Erythroblast (primary cell): Measurements from ENCODE around the gene KLF2.
"Not testable (repeated sequence)": the region's sequence is repeated elsewhere in the genome, so short reads cannot be mapped to it uniquely, and the experiment has no call there.

Source experiments
- DNase-seq, 2 experiments: peaks; one replicate each; lab custom pipeline; 2025; lab: John Stamatoyannopoulos, UW
- GATA1 ChIP-seq: IDR thresholded peaks from 2 replicates; pipeline ENCODE4 v1.6.1; 2011; ENCODE audit warnings: low read depth, mild to moderate bottlenecking, control low read depth, low read length, moderate library complexity
- POLR2A ChIP-seq: IDR thresholded peaks from 2 replicates; pipeline ENCODE4 v1.6.1; 2011; ENCODE audit warnings: mild to moderate bottlenecking, low read length

The KLF2 gene

DNA sequence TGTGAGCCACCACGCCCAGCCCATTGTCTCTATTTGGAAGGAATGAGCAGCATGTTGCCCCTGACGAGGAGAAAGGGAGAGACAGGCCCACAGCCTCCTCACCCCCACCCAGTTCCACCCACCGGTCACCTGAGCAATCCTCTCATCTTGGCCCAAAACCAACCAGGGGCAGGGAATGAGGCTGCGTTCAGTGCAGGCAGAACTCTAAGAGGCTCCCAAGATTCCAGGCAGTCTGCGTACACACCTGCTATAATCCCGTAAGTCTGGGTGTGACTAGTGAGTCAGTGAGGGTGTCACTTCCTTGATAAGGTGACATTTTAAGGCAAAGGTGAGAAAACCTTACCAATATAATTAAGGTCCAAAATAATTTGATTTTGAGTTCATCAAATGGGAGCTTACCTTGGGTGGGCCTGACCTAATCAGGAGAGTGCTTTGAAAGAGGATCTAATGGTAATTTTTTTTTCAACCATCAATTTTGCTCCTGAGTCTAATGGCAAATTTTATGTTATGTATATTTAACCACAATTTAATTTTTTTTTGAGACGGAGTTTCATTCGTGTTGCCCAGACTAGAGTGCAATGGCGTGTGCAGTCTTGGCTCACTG, 26.9 kb upstream of the KLF2 start:
- TF ChIP-seq GATA1, result no peak
- no peak for TF ChIP-seq POLR2A

DNA sequence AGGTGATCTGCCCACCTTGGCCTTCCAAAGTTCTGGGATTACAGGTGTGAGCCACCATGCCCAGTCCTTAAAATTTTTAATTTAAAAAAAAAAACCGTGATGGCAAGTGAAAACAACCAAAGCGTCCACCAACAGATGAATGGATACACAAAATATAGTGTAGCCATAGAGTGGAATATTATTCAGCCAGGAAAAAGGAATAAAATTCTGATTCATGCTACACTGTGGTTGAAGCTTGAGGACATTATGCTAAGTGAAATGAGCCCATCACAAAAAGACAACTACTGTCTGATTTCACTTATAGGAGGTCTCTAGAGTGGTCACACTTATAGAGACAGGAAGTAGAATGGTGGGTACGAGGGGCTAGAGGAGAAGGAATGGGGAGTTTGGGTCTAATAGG, 26.3 kb upstream of the KLF2 start:
- no peak for DNase-seq
- TF ChIP-seq POLR2A, result no peak

More for the DNA sequence above, 26.9 kb upstream of the KLF2 start:
- DNase-seq, result no peak

DNA sequence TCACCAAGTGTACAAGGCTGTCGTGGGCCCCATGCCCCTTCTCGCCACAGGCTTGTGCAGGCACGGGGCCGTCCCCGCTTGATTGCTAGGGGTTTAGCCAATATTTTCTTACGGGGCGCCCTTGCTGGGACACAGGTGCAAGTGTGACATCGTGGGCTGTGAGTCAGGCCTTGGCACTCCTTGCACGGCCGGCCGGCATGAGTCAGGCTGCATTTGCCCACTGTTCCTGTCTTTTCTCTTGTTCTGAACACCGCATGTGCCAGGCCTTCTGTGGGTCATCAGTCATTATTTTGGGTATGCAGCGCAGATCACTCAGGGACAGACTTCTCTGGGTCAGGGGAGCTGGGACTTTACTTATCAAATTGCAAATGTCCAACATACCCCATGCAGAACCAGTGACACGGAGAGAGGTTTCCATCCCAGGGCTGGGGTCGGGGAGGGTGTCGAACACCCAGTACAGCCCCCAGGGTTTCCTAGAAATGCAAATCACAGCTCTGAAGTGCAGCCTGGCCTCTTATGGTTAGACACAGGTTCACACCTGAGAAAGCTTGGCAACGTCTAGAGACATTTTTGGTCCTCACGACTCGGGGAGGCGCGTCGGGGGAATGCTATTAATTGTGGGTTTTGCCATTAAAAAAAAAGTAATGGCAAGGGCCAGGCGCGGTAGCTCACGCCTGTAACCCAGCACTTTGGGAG, 22.5 kb upstream of the KLF2 start:
- no peak for DNase-seq
- TF ChIP-seq GATA1, result no peak

DNA sequence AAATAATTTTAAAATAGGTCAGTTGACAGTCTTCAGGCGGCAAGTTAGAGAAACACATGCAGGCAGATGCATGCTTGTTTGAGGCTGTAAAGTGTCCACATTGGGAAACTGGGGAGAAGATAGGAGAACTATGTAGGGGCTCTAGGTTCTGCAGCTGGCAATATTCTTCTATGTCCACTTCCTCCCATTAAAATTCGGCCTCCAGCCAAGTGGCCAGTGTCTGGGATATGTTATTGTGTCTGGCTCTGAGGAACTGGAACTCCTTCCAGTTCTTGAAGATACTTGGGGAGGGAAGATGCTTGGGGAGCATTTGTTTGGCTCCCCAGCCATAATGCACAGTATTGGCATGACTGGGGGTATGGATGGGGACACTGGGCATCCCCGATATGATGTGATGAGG, 20.9 kb upstream of the KLF2 start:
- TF ChIP-seq GATA1 (no peak), POLR2A (no peak)
- no peak for DNase-seq

DNA sequence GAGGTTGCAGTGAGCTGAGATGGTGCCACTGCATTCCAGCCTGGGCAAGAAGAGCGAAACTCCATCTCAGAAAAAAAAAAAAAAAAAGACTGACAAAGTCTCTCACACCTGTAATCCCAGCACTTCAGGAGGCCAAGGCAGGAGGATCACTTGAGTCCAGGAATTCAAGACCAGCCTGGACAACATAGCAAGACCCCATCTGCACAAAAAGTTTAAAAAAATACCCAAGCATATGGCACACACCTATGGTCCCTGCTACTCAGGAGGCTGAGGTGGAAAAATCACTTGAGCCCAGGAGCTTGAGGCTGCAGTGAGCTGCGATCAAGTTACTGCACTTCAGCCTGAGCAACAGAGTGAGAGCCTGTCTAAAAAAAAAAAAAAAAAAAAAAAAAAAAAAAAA, 20.1 kb upstream of the KLF2 start:
- DNase-seq, result not testable (repeated sequence)

DNA sequence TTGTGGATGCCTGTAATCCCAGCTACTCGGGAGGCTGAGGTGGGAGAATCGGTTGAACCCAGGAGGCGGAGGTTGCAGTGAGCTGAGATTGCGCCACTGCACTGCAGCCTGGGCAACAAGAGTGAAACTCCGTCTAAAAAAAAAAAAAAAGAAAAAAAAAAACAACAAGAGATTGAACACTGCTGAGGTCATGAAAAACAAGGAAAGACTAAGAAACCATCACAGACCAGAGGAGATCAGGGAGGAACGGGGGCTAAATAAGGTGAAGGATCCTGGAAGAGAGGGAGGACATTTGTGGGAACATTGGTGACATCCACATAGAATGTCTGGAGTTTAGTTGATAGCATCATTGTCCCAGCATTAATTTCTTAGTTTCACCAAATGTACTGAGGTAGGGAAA, 19.6 kb upstream of the KLF2 start:
- not testable (repeated sequence) for DNase-seq

DNA sequence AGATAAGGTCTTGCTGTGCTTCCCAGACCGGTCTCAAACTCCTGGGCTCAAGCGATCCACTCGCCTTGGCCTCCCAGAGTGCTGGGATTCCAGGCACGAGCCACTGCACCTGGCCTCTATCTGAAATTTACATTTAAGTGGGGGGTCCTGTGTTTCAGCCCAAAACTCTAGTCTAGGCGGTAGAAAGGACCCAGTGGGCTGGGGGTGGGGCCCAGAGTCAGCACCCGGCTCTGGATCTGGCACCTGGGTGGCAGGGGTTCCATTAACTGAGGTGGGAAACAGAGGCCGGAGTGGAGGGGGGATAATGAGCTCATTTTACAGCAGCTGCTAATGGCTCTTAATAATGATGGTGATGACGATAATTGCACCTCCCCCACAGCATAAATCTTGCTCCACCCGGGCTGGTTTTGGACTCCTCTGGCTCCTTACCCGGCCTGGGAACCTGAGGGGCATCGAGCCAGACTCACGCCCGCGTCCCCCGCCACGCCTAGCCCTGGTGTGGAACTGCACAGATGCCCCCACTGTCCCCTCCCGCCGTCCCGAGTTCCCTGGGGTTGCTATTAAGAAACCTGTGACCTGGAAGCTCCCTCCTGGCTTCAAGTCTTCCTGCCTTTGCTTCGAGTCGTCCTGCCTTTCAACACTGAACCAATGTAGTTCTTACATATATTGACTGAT, 17.8 kb upstream of the KLF2 start:
- TF ChIP-seq GATA1 (no peak), POLR2A (no peak)
- DNase-seq, result no peak

DNA sequence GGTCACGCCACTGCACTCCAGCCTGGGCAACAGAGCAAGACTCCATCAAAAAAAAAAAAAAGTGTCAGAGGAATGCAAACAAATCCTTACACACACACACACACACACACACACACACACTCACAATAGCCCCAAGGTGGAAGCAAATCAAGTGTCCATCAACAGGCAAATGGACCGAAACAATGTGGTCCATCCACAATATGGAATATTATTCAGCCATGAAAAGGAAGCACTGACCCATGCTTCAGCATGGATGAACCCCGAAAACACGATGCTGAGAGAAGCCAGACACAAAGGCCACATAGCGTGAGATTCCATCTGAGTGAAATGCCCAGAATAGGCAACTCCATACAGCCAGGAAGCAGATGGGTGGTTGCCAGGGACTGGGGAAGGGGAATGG, 16.5 kb upstream of the KLF2 start:
- no peak for TF ChIP-seq POLR2A
- TF ChIP-seq GATA1, result no peak
- DNase-seq, result no peak

DNA sequence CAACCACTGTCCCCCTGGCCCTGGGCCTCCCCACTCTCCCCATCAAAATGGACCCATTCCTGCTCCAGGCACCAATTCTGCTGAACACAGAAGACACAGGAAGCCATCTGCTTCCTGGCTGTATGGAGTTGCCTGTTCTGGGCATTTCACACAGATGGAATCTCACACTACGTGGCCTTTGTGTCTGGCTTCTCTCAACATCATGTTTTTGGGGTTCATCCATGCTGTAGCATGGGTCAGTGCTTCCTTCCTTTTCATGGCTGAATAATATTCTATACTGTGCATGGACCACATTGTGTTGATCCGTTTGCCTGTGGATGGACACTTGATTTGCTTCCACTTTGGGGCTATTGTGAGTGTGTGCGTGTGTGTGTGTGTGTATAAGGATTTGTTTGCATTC, 15.0 kb upstream of the KLF2 start:
- TF ChIP-seq POLR2A, result no peak
- no peak for TF ChIP-seq GATA1
- DNase-seq, result no peak

DNA sequence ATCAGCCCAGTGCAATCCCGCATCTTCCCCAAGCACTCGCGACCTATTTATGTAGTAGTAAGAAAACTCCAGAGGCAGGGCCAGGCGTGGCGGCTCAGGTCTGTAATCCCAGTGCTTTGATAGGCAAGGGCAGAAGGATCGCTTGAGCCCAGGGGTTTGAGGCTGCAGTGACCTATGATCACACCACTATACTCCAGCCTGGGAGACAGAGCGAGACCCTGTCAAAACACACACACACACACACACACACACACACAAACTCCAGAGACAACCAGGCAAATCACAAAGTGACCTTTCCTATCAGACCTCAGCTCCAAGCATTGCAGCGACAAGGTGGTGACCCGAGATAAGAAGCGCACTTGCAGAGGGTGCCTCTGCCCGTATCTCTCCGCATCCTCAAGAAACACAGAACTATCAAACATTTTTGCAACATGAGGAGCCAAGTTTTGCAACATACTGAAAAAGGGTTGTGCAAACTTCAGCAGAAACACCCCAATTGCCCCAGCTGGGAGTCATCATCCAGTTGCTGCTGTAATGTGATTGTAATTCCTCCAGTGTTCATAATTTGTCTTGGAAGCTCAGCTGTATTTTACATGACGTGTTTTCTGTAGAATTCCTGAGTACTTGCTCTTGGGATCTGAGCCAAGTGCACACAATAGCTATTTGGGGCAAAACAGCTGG, 8.7 kb upstream of the KLF2 start:
- peak; percentile 91 to 94 for DNase-seq
- no peak for TF ChIP-seq POLR2A
- TF ChIP-seq GATA1, result no peak

DNA sequence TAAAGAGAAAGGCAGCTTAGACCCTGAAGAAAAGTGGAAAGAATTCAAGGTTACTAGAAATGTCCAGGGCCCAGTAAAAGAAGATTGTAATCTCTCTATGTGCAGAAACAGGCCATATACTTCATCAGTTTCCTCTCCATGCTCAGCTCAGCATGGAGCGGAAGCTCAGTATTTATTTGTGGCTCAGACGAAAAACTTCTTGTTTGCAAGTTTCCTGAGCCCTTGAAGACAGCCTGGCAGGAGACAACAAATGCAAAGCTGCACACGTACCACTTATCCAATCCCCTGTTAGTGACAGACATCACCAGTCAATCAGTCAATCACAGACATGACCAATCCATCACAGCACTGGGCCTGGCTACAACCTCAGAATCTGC, 8.1 kb upstream of the KLF2 start:
- DNase-seq, result peak; percentile 28 to 70
- TF ChIP-seq GATA1 (no peak), POLR2A (no peak)

DNA sequence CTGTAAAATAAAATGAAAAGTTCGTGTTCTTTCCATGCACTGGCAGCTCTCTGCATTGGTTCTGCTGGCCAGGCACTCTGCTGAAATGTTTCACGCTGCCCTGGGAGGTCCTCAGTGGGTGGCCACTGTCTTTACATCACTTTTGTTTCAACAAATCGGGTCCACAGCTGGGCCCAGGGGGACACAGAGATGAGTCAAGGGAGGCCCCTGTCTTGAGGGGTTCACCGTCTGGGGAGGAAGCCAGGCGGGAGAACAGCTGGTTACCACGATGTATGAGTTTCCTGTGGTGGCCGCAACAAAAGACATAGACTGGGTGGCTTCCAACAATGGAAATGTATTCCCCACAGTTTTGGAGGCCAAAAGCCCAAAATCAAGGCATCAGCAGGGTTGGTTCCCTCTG, 5.1 kb upstream of the KLF2 start:
- no peak for DNase-seq
- TF ChIP-seq GATA1, result no peak
- no peak for TF ChIP-seq POLR2A

DNA sequence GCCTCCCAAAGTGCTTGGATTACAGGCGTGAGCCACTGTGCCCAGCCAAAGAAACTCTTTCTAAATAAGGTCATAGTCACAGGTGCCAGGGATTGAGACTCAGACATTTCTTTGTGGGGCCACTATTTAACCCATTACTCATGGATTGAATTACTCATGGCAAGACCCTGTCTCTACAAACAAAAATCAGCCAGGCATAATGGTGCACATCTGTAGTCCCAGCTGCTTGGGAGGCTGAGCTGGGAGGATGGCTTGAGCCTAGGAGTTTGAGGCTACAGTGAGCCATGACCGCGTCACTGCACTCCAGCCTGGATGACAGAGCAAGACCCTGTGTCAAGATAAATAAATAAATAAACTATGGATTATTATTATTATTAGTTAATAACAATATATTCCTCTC, 3.6 kb upstream of the KLF2 start:
- DNase-seq, result no peak

DNA sequence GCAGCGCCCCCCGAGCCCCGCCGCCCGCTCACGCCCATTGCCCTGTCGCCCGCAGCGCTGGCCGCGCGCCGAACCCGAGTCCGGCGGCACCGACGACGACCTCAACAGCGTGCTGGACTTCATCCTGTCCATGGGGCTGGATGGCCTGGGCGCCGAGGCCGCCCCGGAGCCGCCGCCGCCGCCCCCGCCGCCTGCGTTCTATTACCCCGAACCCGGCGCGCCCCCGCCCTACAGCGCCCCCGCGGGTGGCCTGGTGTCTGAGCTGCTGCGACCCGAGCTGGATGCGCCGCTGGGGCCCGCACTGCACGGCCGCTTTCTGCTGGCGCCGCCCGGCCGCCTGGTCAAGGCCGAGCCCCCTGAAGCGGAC, 518 bp downstream of the KLF2 start:
- peak; percentile 33 to 36 for DNase-seq
- TF ChIP-seq GATA1 (no peak), POLR2A (no peak)

More for the DNA sequence above, 3.6 kb upstream of the KLF2 start:
- TF ChIP-seq GATA1, result no peak
- no peak for TF ChIP-seq POLR2A
